HEK293 (cell line): ENCODE measurements around the gene TMEM87B.

Source experiments
- CTCF ChIA-PET: fragments of 350-600 bp; formaldehyde crosslinking; extraction: SDS; loops from one replicate; lab custom pipeline; 2021; ENCODE audit warnings: antibody characterized with exemption; lab: Yijun Ruan, JAX
- POLR2A ChIA-PET: fragments of 300-600 bp; formaldehyde crosslinking; extraction: SDS; loops from one replicate; lab custom pipeline; 2020; ENCODE audit warnings: antibody characterized with exemption, inconsistent platforms; lab: Yijun Ruan, JAX
- H3K27ac ChIP-seq: fragments of 200-500 bp; sonication (Bioruptor generic); 2 replicates; pipeline ENCODE4 v1.5.1; 2014; ENCODE audit warnings: low read depth, low read length, control low read depth, inconsistent platforms; ENCODE audit errors: extremely low read depth
- H3K36me3 ChIP-seq, 2 experiments: fragments of 200-500 bp in 1 of 2; sonication (Bioruptor generic) in 1 of 2; 1 replicate in 1 of 2; 2 replicates in 1 of 2; pipeline ENCODE4 v1.5.1; 2014 to 2017; ENCODE audit warnings: inconsistent platforms in 2 of 2, low read length in 2 of 2; ENCODE audit not compliant: control insufficient read depth in 2 of 2, insufficient read depth in 1 of 2
- H3K4me1 ChIP-seq: fragments of 200-500 bp; sonication (Bioruptor generic); 2 replicates; pipeline ENCODE4 v1.5.1; 2014; ENCODE audit warnings: mild to moderate bottlenecking, low read length, inconsistent platforms; ENCODE audit not compliant: control insufficient read depth, insufficient read depth
- H3K4me3 ChIP-seq: 2 replicates; pipeline ENCODE4 v1.5.1; 2011; ENCODE audit warnings: low read depth, mild to moderate bottlenecking, control low read depth, low read length, moderate library complexity
- H3K9me3 ChIP-seq: fragments of 200-500 bp; sonication (Bioruptor generic); 2 replicates; pipeline ENCODE4 v1.5.1; 2014; ENCODE audit warnings: low read depth, low read length, inconsistent platforms; ENCODE audit not compliant: control insufficient read depth, insufficient read depth
- SP2 ChIP-seq: fragments of 450-650 bp; formaldehyde crosslinking; IDR thresholded peaks from 2 replicates; pipeline ENCODE4 v1.5.1; 2016; ENCODE audit warnings: missing biosample characterization, missing genetic modification characterization
- TRIM28 ChIP-seq: IDR thresholded peaks from 2 replicates; pipeline ENCODE4 v1.6.1; 2011; ENCODE audit warnings: low read length, control low read depth, borderline replicate concordance
- ZNF157 ChIP-seq: fragments of 450-650 bp; formaldehyde crosslinking; IDR thresholded peaks from 2 replicates; pipeline ENCODE4 v1.5.1; 2016; ENCODE audit warnings: missing biosample characterization, missing genetic modification characterization
- ZNF404 ChIP-seq: fragments of 450-650 bp; formaldehyde crosslinking; IDR thresholded peaks from 2 replicates; pipeline ENCODE4 v1.5.1; 2017; ENCODE audit warnings: missing biosample characterization, missing genetic modification characterization
- ZNF449 ChIP-seq: fragments of 450-650 bp; formaldehyde crosslinking; IDR thresholded peaks from 2 replicates; pipeline ENCODE4 v1.5.1; 2017; ENCODE audit warnings: missing biosample characterization, mild to moderate bottlenecking, missing genetic modification characterization, moderate library complexity
- ZNF76 ChIP-seq: fragments of 450-650 bp; formaldehyde crosslinking; IDR thresholded peaks from 2 replicates; pipeline ENCODE4; 2016; ENCODE audit warnings: low read depth, missing biosample characterization, missing genetic modification characterization, borderline replicate concordance
- ZNF830 ChIP-seq: fragments of 450-650 bp; IDR thresholded peaks from 2 replicates; pipeline ENCODE4 v1.5.0; 2018; ENCODE audit warnings: missing biosample characterization, missing genetic modification characterization, low read depth, mild to moderate bottlenecking, moderate library complexity
- ZSCAN18 ChIP-seq: fragments of 450-650 bp; formaldehyde crosslinking; IDR thresholded peaks from 2 replicates; pipeline ENCODE4 v1.5.1; 2016; ENCODE audit warnings: missing biosample characterization, missing genetic modification characterization
- ZSCAN4 ChIP-seq: fragments of 450-650 bp; formaldehyde crosslinking; IDR thresholded peaks from 2 replicates; pipeline ENCODE4 v1.5.1; 2017; ENCODE audit warnings: missing biosample characterization, missing genetic modification characterization

Gene TMEM87B

GRCh38 chr2:112156152-112156986, 101.3 kb downstream of the TMEM87B start (continued):
- TF ChIP-seq TRIM28 (no peak), ZNF76 (tag by site-specific recombination) (no peak)

GRCh38 chr2:112157472-112157871, 102.4 kb downstream of the TMEM87B start:
- H3K27ac ChIP-seq: no peak overlapping the region

GRCh38 chr2:112159454-112159921, 104.4 kb downstream of the TMEM87B start:
- H3K9me3 ChIP-seq: no peaks in the 10 kb centered on the region
- H3K27ac ChIP-seq: no peak overlapping the region
- ChIA-PET POLR2A (no interaction called here), CTCF (interaction anchor here (0.5 kb wide), 1 partner anchor 1348 kb away, joined by 3 read pairs; no protein-coding TSS in a partner anchor)
- H3K36me3 ChIP-seq: no peaks in the 10 kb centered on the region
- TF ChIP-seq ZNF830 (tag by site-specific recombination): no peak
- H3K4me3 ChIP-seq: no peak overlapping the region
- H3K4me1 ChIP-seq: no peaks in the 10 kb centered on the region

More at GRCh38 chr2:112157472-112157871, 102.4 kb downstream of the TMEM87B start:
- no peaks in the 10 kb centered on the region for H3K4me1 ChIP-seq
- no peak overlapping the region for H3K4me3 ChIP-seq
- no peak for TF ChIP-seq ZNF404 (tag by site-specific recombination)
- no peaks in the 10 kb centered on the region for H3K36me3 ChIP-seq
- ChIA-PET CTCF (no interaction called here), POLR2A (no interaction called here)
- H3K9me3 ChIP-seq: no peaks in the 10 kb centered on the region

- Histone ChIP-seq H3K4me1 (no peaks in the 10 kb centered on the region), H3K4me3 (no peak overlapping the region), H3K36me3 (no peaks in the 10 kb centered on the region), H3K9me3 (no peaks in the 10 kb centered on the region), H3K27ac (no peak overlapping the region)
- no peak for TF ChIP-seq ZSCAN18 (tag by site-specific recombination)
- TF ChIP-seq SP2 (tag by site-specific recombination): no peak
- peak; percentile 42; the same call in 1 of the 2 replicates for TF ChIP-seq ZSCAN4 (tag by site-specific recombination)
- TF ChIP-seq ZNF157: no peak
- peak; percentile 68; the same call in 1 of the 2 replicates for TF ChIP-seq ZNF449
- ChIA-PET CTCF (no interaction called here), POLR2A (no interaction called here)
Measured at GRCh38 chr2:112160283-112161250, 105.5 kb downstream of the TMEM87B start.
